Heart left ventricle (tissue), 13 donors: ENCODE measurements around the gene CPT1A.

Source experiments
- POLR2A ChIP-seq, 2 donors: fragments of 450-650 bp; IDR thresholded peaks; one replicate each; pipeline ENCODE4 v1.6.1; 2017; ENCODE audit warnings: antibody characterized with exemption in 2 of 2, mild to moderate bottlenecking in 2 of 2, moderate library complexity in 2 of 2
- TF ChIP-seq, protein P1 (sequence below), 12 donors: fragments of 200-600 bp; sonication (generic) in 4 of 12; IDR thresholded peaks; one replicate each; pipeline versions ENCODE4 v1.5.0 to v1.8.0; 2018 to 2022; ENCODE audit warnings: antibody characterized with exemption in 12 of 12, mild to moderate bottlenecking in 5 of 12
- donor health status: ischemic (EF 13 %, LVEDD 7.1; RV severe dilation, severe dysfunction).
- donor health status: DM: no; HTN: yes; CAD: no.
- donor health status: DM: no; HTN: no; CAD: no.
- donor health status: ischemic (EF 25% LVEDD 6.9; RV normal size, moderate dysfunction).
- donor health status: ischemic (EF 25% LVEDD 5.7; RV mildly dilated, moderate dysfunction).
- donor health status: ischemic (EF 35%, LVEDD 5.7; RV mildly dilated, moderate dysfunction).
- donor health status: nonischemic (EF 11% LVEDD 7.7; RV severe dilation, severe dysfunction).
- donor health status: DM: yes; HTN: yes; CAD: no.
- donor health status: PGD.
- donor health status: ischemic (EF 29% LVEDD 5.4; RV normal size, mild dysfunction).
- donor health status: nonischemic (EF 23%, LVEDD 6.1; RV moderate dilation, normal function).

DNA sequence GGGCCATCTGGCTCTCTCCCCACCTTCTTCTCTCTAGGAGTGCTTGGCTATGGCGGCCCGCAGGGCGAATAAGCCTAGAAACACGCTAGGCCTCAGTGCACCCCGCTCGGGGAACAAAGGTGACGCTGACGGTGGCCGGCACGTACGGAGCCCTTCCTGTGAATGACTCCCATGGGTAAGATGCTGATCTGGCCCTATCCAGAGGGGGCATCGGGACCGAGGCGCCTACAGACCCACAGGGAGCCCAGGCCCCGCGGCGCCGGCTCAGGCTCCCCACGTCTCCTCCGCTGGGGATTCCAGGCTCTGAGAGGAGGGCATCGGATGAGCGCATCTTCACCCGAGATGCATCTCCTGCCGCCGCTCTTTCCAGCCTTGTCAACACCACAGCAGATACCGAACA, 59.0 kb downstream of the CPT1A start:
- no peak for TF ChIP-seq POLR2A (IDR thresholded peaks at IDR 0.05)
- TF ChIP-seq, protein P1, sequence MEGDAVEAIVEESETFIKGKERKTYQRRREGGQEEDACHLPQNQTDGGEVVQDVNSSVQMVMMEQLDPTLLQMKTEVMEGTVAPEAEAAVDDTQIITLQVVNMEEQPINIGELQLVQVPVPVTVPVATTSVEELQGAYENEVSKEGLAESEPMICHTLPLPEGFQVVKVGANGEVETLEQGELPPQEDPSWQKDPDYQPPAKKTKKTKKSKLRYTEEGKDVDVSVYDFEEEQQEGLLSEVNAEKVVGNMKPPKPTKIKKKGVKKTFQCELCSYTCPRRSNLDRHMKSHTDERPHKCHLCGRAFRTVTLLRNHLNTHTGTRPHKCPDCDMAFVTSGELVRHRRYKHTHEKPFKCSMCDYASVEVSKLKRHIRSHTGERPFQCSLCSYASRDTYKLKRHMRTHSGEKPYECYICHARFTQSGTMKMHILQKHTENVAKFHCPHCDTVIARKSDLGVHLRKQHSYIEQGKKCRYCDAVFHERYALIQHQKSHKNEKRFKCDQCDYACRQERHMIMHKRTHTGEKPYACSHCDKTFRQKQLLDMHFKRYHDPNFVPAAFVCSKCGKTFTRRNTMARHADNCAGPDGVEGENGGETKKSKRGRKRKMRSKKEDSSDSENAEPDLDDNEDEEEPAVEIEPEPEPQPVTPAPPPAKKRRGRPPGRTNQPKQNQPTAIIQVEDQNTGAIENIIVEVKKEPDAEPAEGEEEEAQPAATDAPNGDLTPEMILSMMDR (IDR thresholded peaks at IDR 0.05) = no peak
